NCI-H446 (cell line): Measurements from ENCODE around the gene MRPS2.
"Not testable (repeated sequence)": the region's sequence is repeated elsewhere in the genome, so short reads cannot be mapped to it uniquely, and the experiment has no call there.

Experiments used
- DNase-seq, 2 experiments: peaks; one replicate each; lab custom pipeline; 2025; lab: John Stamatoyannopoulos, UW

Gene MRPS2

GRCh38 chr9:135514342-135515082 is 14.0 kb downstream of the MRPS2 start:
- no peak for DNase-seq

GRCh38 chr9:135515083-135515951 is 14.8 kb downstream of the MRPS2 start:
- no peak for DNase-seq

- no peak for DNase-seq
Measured at GRCh38 chr9:135516132-135516860, 15.8 kb downstream of the MRPS2 start.

GRCh38 chr9:135517407-135517822 is 16.9 kb downstream of the MRPS2 start:
- DNase-seq = no peak

GRCh38 chr9:135519179-135519971 is 18.9 kb downstream of the MRPS2 start:
- no peak for DNase-seq

GRCh38 chr9:135520916-135521607 is 20.6 kb downstream of the MRPS2 start, which contains the start of gene LCN1:
LCN1 (plus strand) TSS chr9:135521440; CDS start chr9:135521498, 58 bp downstream.
- no peak for DNase-seq

- no peak for DNase-seq
Measured at GRCh38 chr9:135521608-135522095, 21.2 kb downstream of the MRPS2 start.

- no peak for DNase-seq
Measured at GRCh38 chr9:135522137-135522877, 21.8 kb downstream of the MRPS2 start.

- DNase-seq = no peak
Measured at GRCh38 chr9:135522931-135523330, 22.4 kb downstream of the MRPS2 start.

GRCh38 chr9:135523521-135524129 is 23.1 kb downstream of the MRPS2 start:
- no peak for DNase-seq

- no peak for DNase-seq
Measured at GRCh38 chr9:135524130-135524861, 23.8 kb downstream of the MRPS2 start.

GRCh38 chr9:135525241-135526088 is 25.0 kb downstream of the MRPS2 start:
- no peak for DNase-seq

- DNase-seq = no peak
Measured at GRCh38 chr9:135526089-135526729, 25.7 kb downstream of the MRPS2 start.

- no peak for DNase-seq
Measured at GRCh38 chr9:135526730-135527571, 26.5 kb downstream of the MRPS2 start.

GRCh38 chr9:135528842-135529435 is 28.5 kb downstream of the MRPS2 start:
- not testable (repeated sequence) for DNase-seq

- DNase-seq = no peak
Measured at GRCh38 chr9:135530146-135530545, 29.7 kb downstream of the MRPS2 start.
